ENCODE data around the gene SNX18. TPM values are rescaled to one million over a fixed set of nuclear protein-coding genes. Genes with fewer than 3 reads are reported as not detected.

SNX18 gene
- total and polyA plus RNA-seq, 10 of the 15 experiments (the other 5 are each of a cell fraction or from before 2014, with no cell fraction given): 0.27 to 1.7 (median 0.47) TPM

DNA sequence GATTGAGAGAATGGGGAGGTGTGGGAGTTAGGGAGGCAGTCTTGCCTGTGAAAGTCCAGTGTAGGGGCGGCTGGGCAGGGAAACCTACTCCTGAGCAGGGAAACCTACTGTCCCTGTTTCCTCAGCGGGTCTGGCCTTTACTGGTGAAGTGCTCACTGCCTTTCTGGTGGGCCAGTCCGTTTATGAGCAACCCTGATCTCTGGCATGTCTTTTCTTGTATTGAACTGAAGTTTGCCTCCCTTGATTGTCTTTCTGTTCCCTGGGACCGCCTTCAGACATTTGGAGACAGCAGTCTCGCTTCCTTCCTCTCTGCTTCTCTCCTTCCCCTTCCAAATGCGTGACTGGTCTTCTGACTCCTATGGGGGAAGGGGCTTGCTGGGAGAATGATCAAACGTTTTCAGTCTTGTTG, 2.9 kb downstream of the SNX18 start:
- no peaks in the 10 kb centered on the region for H3K4me1 ChIP-seq (ENCODE audit: control insufficient read depth, insufficient read depth, low read length)
- DNase-seq (ENCODE audit: low read depth, low spot score): no peak
- FAIRE-seq: no peak
- no peaks in the 10 kb centered on the region for H3K36me3 ChIP-seq (ENCODE audit: control insufficient read depth in 2 of 2, insufficient read depth in 2 of 2, low read length in 1 of 2)
- H3K27ac ChIP-seq (ENCODE audit: control insufficient read depth, insufficient read depth): no peak overlapping the region
- in situ Hi-C loops (cut with MboI) (no loop called here), intact Hi-C loops (cut with micrococcal nuclease; ENCODE audit: unreplicated experiment) (no loop called here)
- H3K27me3 ChIP-seq (replicated peaks in 1 of 2; ENCODE audit: control insufficient read depth in 2 of 2, insufficient read depth in 2 of 2, low read length in 1 of 2): no peaks in the 10 kb centered on the region
- TF ChIP-seq EZH2 (IDR thresholded peaks at IDR 0.05; ENCODE audit: borderline replicate concordance, control insufficient read depth, low read depth, low read length): no peak
- TF ChIP-seq MYB (IDR thresholded peaks at IDR 0.05; ENCODE audit: borderline replicate concordance, low read depth, low read length): no peak
- no peak for TF ChIP-seq LARP7 (IDR thresholded peaks at IDR 0.05)
- TF ChIP-seq ZSCAN29 (IDR thresholded peaks at IDR 0.05): no peak
- no peak for TF ChIP-seq SREBF2 (IDR thresholded peaks at IDR 0.05; ENCODE audit: low read length)
- TF ChIP-seq YBX1 (IDR thresholded peaks at IDR 0.05): no peak
- TF ChIP-seq KLF5 (IDR thresholded peaks at IDR 0.05; ENCODE audit: partially characterized antibody): no peak
- TF ChIP-seq, protein P1, sequence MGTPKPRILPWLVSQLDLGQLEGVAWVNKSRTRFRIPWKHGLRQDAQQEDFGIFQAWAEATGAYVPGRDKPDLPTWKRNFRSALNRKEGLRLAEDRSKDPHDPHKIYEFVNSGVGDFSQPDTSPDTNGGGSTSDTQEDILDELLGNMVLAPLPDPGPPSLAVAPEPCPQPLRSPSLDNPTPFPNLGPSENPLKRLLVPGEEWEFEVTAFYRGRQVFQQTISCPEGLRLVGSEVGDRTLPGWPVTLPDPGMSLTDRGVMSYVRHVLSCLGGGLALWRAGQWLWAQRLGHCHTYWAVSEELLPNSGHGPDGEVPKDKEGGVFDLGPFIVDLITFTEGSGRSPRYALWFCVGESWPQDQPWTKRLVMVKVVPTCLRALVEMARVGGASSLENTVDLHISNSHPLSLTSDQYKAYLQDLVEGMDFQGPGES (IDR thresholded peaks at IDR 0.05): no peak
- TF ChIP-seq, protein P2, sequence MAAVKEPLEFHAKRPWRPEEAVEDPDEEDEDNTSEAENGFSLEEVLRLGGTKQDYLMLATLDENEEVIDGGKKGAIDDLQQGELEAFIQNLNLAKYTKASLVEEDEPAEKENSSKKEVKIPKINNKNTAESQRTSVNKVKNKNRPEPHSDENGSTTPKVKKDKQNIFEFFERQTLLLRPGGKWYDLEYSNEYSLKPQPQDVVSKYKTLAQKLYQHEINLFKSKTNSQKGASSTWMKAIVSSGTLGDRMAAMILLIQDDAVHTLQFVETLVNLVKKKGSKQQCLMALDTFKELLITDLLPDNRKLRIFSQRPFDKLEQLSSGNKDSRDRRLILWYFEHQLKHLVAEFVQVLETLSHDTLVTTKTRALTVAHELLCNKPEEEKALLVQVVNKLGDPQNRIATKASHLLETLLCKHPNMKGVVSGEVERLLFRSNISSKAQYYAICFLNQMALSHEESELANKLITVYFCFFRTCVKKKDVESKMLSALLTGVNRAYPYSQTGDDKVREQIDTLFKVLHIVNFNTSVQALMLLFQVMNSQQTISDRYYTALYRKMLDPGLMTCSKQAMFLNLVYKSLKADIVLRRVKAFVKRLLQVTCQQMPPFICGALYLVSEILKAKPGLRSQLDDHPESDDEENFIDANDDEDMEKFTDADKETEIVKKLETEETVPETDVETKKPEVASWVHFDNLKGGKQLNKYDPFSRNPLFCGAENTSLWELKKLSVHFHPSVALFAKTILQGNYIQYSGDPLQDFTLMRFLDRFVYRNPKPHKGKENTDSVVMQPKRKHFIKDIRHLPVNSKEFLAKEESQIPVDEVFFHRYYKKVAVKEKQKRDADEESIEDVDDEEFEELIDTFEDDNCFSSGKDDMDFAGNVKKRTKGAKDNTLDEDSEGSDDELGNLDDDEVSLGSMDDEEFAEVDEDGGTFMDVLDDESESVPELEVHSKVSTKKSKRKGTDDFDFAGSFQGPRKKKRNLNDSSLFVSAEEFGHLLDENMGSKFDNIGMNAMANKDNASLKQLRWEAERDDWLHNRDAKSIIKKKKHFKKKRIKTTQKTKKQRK (IDR thresholded peaks at IDR 0.05; ENCODE audit: low read depth, low read length): no peak
- ChIA-PET RAD21 (ENCODE audit: unreplicated experiment) (no interaction called here), SMC1A (ENCODE audit: uncharacterized antibody, unreplicated experiment) (no interaction called here), POLR2A (no interaction called here), CTCF (interaction anchor here (1.4 kb wide), 1 partner anchor 325 kb away, joined by 4 read pairs; no protein-coding TSS in a partner anchor)
- H2AFZ ChIP-seq (ENCODE audit: control insufficient read depth, low read depth, low read length): no peak overlapping the region
- 44% methylated on average over 7 of the region's 7 CpGs for whole genome bisulfite sequencing (ENCODE audit: insufficient coverage, insufficient replicate concordance, low lambda C conversion rate, missing lambda C conversion rate)
- no peak for ATAC-seq
- BruUV-seq (replicated peaks): no TSS peak
- H3K79me2 ChIP-seq (ENCODE audit: control insufficient read depth, insufficient read depth, low read length): no peaks in the 10 kb centered on the region
- peak overlapping the region; percentile 21 for H3K4me2 ChIP-seq (ENCODE audit: control insufficient read depth, insufficient read depth)
- H3K4me3 ChIP-seq: 0 out of 2 replicates have a peak overlapping the region, but pooled peaks have one; percentile 36
- H4K20me1 ChIP-seq (ENCODE audit: control insufficient read depth, insufficient read depth): no peaks in the 10 kb centered on the region
- no peak overlapping the region for H3K9ac ChIP-seq (ENCODE audit: control insufficient read depth, insufficient read depth, low read length)
- H3K9me3 ChIP-seq (replicated peaks; ENCODE audit: control insufficient read depth, insufficient read depth, low read length): no peaks in the 10 kb centered on the region; the same call in 2 of the 3 replicates
